Anterior cingulate cortex (tissue), 58 donors: ENCODE results near the gene HYLS1.
A peak's percentile ranks its signal among the peaks of the same experiment; 100 is the strongest.
"Not testable (repeated sequence)": the region's sequence is repeated elsewhere in the genome, so short reads cannot be mapped to it uniquely, and the experiment has no call there.

Source experiments
- DNase-seq, 58 donors: peaks; one replicate each; lab custom pipeline; 2025; lab: John Stamatoyannopoulos, UW

HYLS1 gene

DNA sequence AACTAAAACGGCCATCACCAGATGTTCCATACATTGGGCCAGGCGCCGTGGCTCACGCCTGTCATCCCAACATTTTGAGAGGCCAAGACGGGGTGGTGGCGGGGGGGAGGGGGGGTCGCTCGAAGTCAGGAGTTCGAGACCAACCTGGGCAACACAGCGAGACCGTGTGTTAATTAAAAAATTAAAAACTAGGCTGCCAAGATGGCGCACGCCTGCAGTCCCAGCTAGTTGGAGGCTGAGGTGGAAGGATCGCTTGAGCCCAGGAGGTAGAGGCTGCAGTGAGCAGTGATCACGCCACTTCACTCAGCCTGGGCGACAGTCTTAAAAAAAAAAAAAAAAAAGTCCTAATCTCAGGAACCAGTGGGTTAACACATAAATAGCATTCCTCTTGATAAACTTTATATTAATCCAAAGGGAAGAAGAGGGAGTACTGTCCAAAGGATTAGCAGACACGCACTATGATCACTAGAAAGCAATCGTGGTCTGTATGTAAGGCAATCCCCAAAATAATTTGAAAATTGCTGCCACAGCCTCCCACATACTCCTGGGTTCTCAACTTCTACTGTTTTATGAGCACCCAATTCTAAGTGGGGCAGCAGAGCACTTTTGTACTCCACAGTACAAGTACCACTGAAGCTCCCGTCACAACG is 14.9 kb downstream of the HYLS1 start:
- DNase-seq = no peak

DNA sequence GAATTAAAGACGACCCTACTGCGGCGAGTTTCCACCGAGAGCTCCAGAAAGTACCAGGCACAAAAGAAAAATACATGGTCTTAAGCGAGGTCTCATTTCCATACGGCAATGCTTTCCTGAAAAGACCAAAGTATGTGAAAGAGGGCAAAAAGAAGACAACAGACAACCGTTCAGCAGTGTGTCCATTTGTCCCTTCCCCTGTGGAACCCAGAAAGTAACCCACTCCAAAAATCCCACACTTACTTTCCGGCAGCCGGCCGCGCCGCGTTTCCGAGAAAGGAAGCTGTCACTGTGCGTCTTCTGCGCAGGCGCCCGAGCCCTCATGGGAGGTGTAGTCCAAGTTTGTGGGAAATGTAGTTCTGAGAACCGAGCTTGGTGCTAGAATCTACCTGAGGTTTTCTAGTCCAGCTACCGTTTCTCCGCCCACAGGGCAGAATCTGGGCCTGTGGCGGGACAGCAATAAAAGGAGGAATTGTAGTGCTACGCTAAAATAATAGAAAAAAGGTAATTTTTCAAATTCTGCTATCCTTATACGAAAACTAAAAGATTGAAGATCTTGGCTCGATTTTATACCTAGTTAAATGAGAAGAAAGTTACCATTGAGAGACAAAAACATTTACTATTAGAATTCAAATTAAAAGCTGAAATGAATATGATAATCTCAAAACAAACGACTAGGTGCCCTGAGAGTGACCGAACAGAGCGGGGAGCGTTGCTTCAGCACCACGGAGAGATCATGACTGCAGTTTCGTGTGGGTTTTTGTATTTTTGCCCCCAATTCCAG is 15.7 kb downstream of the HYLS1 start, which contains the start of gene PUS3:
Gene PUS3 (minus strand): TSS at position 280 of the 784 bp plus-strand sequence. CDS start 6,922 bp downstream, outside the sequence.
- DNase-seq = peak in 57 of 58 donors; percentile 36 to 93 (median 82)

DNA sequence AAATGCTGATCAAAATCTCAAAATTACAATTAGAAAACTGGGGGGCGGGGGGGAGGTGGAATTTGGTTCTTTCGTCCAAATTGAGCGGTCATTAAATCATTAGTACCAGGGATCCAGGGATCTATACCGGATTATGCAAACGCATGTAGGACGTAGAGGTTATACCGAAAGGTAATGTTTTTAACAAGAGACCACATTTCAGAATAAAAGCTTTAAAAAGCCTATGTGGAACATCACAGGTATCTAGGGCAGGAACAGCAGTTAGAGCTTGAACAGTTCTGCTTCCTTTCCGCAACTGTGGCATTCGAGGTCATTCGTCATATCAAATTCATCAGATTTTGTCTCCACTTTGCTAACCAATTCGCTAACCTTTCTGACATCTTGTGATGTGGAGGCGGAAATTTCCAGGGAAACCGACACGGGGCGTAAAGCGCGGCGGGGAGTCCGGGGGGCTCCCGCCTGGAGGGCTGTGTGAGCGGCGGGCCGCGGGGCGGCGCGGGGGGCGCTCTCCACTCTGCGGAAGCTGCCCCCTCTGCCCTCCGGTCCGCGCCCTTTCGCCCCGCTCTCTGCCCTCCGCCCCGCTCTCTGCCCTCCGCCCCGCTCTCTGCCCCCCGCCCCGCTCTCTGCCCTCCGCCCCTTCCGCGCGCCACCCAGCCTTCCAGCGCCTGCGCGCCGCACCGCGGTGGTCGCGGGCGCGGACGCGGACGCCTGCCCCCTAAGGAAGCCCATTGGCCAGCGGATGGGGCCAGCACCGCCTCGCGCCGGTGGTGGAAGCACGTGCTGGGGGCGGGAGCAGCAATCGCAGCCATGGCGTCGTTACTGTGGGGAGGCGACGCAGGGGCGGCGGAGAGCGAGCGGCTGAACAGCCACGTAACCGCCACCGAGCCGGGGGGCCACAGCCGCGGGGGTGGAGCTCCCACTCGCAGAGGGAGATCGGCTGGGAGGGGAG is 16.5 kb downstream of the HYLS1 start, which contains the start of gene DDX25:
Gene DDX25 (plus strand): TSS at position 798 of the 949 bp plus-strand sequence. CDS start 10 bp downstream, at position 808.
- DNase-seq = peak in 56 of 58 donors; percentile 16 to 85 (median 60)

DNA sequence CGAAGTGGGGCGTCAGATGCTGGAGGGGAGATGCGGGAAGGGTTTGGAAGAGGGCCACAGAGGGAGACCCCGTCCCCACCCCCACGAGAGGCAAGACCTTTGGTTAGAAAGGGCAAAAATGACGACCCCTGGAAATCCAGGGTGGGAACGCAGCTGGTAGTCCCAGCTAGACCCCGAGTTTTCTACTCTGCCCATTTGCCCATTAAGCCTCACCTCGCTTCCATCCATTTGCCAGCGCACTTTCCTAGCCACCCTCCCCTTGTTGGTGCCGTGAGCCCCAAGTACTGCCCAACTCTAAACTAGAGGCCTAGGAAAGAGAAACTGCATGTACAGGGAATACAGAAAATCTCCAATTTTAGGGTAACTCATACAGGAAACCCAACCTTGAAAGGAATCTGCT is 17.2 kb downstream of the HYLS1 start:
- DNase-seq = no peak

GRCh38 chr11:125910226-125910849 is 22.9 kb downstream of the HYLS1 start:
- peak in 4 of 58 donors; percentile 11 to 34 (median 14) for DNase-seq

GRCh38 chr11:125914601-125915000 is 27.1 kb downstream of the HYLS1 start:
- not testable (repeated sequence) for DNase-seq

DNA sequence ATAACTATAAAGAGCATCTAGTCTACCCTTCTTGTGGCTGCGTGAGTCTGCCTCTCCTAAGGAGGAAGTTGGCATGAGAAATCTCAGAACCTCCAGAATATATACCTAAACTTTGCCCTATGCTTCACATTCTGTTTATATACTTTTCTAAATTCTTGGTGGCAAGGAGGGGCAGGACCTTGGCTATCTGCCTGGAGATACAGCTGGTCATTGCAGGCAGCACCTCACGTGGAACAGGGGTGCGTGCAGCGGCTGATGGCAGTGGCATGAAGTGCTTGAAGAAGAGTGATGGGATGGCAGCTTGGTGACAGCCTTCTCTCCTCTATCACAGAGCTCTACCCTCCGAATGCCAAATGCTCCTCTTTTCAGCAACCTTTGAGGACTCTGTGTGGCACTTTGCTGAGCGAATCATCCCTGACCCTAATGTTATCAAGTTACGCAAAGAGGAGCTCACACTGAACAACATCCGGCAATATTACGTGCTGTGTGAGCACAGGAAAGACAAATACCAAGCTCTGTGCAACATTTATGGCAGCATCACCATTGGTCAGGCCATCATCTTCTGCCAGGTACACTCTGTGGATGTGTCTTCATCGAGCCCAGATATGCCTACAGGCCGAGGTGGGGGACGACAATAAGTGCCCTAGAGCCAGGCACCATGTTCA is 29.3 kb downstream of the HYLS1 start:
- no peak for DNase-seq

DNA sequence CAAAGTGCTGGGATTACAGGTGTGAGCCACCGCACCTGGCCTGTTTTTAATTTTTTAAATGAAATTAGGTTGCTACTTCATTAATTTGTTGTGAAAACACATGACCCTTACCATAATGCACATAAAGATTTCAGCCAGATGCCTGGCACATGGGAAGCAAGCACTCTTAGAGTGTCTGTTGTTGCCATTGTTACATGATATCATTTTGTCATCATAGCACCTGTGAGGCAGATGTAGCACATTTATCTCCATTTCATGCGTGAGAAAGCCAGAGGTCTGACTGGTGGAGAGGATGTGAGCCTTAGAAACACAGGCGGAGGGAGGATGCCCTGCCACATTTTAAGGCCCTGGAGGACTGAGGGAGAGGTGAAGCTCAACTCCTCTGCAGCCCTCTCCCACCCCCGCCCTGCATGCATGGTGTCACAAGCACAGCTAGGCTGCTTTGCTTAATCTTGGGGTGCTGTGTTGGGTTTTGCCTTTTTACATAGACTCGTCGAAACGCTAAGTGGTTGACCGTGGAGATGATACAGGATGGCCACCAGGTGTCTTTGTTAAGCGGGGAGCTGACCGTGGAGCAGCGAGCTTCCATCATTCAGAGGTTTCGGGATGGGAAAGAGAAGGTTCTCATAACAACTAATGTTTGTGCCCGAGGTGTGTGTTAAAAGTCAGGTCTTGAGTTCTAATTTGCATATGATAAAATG is 30.8 kb downstream of the HYLS1 start:
- DNase-seq = no peak

- no peak for DNase-seq
Measured at GRCh38 chr11:125921042-125921441, 33.6 kb downstream of the HYLS1 start.

DNA sequence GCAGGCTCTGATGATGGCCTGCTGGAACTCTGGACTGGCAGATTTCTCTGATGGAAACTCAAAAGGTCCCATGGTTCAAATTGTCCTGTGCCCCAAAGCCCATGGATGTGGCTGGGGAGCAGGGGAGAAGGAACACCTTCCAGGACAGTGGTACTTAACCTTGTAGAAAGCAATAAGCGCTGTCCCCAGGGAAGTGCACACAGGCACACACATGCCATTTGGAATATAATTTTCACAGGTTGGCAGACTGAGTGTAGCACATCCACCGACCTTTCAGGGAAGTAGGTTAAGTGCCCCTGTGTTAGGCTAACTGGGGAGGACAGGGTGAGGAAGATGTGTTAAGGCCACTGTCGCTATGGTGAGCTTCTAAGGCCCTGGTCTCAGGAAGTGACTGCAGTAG is 34.7 kb downstream of the HYLS1 start:
- no peak for DNase-seq

DNA sequence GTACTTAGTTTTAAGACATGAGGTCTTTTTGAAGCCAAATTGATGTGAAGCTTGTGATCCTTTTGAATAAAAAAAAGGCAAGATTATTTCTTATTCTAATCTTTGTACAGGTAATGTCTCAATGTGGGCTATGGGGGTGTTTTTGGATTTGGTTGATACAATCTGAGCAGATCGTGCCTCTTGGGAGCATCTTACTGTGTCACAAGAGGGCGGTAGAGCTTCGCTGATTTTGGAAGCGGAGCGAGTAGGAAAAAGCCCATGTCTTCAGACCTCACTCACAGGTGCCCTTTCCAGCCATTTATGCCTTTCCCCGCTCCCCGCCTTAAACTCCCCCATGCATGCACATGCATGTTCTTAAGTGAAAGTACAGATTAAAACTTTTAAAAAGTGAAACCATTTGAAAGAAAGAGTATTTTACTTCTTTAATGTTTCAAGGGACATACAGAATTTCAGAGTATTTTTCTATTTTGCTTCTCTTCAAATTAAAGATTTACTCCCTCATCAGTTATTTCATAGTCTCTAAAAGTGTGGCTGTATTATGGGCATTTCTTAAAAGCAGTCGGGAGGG is 35.6 kb downstream of the HYLS1 start:
- DNase-seq = peak in 39 of 58 donors; percentile 7 to 80 (median 29)

GRCh38 chr11:125923633-125924032 is 36.2 kb downstream of the HYLS1 start:
- no peak for DNase-seq

- no peak for DNase-seq
Measured at GRCh38 chr11:125924384-125925007, 37.0 kb downstream of the HYLS1 start.

GRCh38 chr11:125925247-125925740 is 37.8 kb downstream of the HYLS1 start:
- DNase-seq = no peak

DNA sequence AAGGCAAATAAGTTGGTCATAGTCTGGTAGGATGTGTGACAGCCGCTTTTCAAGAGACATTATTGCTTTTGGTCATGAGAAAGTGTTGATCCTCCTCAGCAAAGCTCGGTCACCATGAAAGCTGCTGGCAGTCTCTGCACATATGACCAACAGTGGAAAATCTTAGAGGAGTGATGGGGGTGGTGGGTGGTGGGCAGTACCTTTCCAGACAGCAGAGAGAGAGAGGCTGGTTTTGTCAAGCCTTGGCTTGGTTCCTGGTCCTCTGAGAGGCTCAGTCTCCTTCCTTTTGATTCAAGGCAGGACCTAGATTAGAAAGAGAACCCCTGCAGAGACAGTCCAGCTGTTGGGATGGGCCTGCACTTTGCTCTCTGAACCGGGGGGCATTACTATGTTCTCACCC is 38.3 kb downstream of the HYLS1 start:
- peak in 2 of 58 donors; percentile 12 to 22 for DNase-seq

GRCh38 chr11:125926682-125927081 is 39.2 kb downstream of the HYLS1 start:
- no peak for DNase-seq

DNA sequence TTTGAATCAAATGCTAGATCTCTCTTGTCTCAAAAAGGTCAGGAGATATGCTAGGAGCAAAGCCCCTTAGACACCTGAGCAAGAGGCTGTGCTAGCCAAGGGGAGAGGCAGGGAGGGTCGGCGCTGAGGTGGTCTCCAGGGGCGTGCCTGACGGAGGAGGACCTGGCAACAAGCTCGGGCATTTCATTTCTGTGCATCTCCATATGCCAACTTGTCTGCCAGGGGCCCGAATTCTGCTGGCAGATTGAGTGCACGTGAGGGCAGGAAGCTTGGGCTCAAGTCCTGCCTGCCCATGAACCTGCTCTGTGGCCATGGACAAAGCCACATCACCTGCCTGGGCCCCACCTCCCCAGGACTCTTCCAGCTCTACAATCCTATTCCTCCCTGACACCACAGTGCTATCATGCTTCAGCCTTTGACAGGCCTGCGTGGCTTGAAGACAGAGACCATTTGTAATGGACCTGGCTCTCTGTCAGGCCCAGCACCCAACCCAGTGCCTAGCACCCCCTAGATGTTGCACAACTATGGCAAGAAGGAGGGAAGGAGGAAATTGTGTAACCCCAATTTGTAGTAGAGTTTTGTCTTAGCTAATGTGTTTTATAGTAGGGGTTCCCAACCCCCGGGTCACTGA is 42.1 kb downstream of the HYLS1 start:
- peak in 9 of 58 donors; percentile 8 to 31 (median 17) for DNase-seq
